ENCODE data around the gene SH2D6.
A peak's percentile ranks its signal among the peaks of the same experiment; 100 is the strongest.
"Not testable (repeated sequence)": the region's sequence is repeated elsewhere in the genome, so short reads cannot be mapped to it uniquely, and the experiment has no call there.

SH2D6 gene

GRCh38 chr2:85418132-85419008 lies at the start of gene SH2D6:
Gene SH2D6, plus strand, starts transcription at chr2:85418714. Its CDS starts 10,752 bp downstream, at chr2:85429466.
- DNase-seq: peak; percentile 67 to 88 (median 80)

DNA sequence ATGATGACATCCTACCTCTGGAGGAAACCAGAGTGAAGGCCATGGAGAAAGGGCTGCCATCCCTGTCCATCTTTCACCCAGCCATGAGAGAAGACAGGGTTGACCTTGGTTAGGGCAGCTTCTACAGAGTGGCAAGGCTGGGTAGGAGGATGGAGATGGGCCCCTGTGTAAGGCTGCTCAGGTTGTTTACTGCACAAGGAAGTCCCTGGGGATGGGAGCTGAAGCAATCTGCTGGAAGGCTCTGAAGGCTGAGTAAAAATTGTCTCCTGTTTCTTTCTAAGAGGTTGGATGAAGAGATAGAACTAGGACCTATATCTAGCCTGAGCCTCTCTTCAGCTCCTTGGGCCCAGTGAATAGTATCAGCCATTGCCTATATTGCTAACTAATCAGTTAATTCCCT lies 49.6 kb upstream of the SH2D6 start:
- no peak for DNase-seq

DNA sequence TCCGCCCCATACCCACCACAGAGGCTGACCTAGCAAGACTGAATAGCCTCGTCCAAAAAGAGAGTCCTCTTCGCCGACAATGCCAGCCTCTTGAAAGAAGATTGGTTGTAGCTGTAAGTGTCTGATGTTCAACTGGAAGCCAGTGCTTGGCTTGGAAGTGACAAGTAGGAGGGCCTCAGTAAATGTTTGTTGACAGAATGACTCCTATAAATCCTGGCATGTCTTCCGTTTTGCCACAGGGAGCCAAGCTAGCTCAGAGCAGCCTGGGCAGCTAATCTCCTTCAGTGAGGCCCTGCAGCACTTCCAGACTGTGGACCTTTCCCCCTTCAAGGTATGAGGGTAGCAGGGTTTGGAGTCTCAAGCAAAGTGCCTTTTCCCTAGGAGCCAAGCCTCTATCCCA lies 49.0 kb upstream of the SH2D6 start:
- no peak for DNase-seq

DNA sequence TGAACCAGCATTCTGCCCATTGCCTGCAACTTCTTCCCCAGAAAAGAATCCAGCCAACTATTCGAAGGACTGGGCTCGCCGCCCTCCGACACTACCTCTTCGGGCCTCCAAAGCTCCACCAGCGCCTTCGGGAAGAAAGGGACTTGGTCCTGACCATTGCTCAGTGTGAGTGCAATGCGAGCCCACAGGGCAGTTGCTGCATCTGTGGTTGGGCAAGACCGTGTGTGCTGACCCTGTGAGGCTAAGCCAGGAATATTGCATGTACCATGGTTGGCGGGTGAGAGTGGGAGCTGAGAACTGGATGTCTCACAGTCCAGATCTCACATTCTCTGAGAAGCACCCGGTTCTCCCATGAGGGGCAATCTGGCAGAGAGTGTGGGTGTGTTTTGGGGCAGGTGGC lies 47.5 kb upstream of the SH2D6 start:
- no peak for DNase-seq

DNA sequence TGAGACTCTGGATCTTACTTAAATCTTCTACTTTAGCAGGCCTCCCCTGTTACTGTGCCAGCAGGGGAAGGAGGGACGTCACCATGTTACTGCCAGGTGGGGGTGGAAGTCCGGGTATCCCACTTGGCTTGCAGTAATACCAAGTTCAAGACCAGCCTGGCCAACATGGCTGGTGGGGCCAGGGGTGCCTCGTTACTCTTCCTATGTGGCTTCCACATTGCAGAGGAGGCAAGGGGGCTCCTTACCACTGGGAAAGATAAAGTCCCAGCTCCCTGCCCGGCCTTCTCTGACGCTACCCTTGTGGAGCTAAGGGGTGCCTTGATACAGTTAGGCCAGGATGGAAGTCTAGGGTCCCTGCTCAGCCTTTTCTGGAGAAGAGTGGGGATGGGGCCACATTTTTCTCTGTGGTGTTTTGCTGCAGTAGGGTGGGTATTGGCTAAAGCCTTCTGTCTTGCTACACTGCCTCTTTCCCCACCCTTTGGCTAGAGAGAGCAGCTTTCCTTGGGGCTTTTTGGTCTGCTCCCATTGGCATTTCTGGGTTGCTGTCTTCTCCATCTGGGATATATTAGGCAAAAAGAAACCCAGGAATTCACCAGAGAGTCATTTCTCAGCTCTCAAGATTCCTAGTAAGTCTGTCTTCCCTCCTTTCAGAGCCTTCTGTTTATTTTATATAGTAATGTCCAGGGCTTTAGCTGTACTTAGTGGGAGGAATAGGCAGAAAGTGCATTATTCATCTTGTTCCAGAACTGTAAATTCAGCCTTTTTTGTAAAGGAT lies 42.0 kb upstream of the SH2D6 start:
- no peak for DNase-seq

GRCh38 chr2:85377083-85377482 lies 41.4 kb upstream of the SH2D6 start:
- DNase-seq: no peak

- no peak for DNase-seq
These were observed 40.3 kb upstream of the SH2D6 start for GRCh38 chr2:85378257-85378656.

DNA sequence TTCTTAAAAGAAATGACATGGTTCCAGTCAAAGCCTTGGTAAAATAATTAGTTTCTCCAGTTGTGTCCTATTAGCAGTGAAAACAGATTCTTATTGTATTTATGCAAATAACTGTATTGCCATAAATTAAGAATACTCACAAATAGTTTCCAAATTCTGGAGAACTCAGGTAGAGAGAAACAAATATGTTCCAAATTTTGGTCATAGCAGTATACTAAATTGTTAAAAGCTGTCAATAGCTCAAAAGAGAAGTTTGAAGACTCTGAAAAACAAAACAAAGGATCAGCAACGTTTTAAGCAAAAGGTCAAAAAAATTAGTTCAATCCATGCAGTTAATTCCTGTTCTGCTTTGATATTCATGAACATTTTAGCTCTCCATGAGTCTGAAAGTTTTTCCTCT lies 38.5 kb upstream of the SH2D6 start:
- DNase-seq: no peak

- not testable (repeated sequence) for DNase-seq
These were observed 35.4 kb upstream of the SH2D6 start for GRCh38 chr2:85383151-85383550.

DNA sequence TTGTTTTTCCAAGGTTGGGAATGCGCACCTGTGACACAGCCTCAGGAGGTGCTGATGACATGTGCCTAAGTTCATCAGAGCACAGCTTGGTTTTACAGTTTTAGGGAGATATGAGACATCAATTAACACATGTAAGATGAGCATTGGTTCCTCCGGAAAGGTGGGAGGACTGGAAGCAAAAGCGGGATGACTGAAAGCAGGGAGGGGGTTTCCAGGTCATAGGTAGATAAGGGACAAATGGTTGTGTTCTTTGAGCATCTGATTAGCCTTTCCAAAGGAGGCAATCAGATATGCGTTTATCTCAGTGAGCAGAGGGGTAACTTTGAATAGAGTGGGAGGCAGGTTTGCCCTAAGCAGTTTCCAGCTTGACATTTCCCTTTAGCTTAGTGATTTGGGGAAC lies 34.7 kb upstream of the SH2D6 start:
- no peak for DNase-seq

DNA sequence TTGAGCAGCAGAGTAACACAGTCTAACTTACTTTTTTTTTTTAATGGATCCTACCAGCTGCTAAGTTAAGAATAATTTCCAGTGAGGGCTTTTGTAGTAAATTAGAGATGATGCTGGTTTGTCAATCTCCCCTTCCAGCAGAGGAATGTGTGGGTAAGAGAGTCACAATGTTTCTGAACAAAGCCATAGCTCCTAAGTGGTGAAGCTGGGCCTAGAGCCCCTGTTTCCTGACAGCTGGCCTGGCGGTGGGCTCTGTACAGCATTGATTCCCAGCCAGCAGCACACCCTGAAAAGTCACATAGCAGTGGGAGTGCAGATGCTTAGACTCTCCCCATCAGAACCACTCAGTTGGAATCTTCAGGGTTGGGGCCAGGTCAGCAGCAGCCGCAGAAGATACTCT lies 32.8 kb upstream of the SH2D6 start:
- DNase-seq: no peak

GRCh38 chr2:85387754-85388153 lies 30.8 kb upstream of the SH2D6 start:
- DNase-seq: no peak

GRCh38 chr2:85388878-85389538 lies 29.5 kb upstream of the SH2D6 start:
- DNase-seq: no peak

DNA sequence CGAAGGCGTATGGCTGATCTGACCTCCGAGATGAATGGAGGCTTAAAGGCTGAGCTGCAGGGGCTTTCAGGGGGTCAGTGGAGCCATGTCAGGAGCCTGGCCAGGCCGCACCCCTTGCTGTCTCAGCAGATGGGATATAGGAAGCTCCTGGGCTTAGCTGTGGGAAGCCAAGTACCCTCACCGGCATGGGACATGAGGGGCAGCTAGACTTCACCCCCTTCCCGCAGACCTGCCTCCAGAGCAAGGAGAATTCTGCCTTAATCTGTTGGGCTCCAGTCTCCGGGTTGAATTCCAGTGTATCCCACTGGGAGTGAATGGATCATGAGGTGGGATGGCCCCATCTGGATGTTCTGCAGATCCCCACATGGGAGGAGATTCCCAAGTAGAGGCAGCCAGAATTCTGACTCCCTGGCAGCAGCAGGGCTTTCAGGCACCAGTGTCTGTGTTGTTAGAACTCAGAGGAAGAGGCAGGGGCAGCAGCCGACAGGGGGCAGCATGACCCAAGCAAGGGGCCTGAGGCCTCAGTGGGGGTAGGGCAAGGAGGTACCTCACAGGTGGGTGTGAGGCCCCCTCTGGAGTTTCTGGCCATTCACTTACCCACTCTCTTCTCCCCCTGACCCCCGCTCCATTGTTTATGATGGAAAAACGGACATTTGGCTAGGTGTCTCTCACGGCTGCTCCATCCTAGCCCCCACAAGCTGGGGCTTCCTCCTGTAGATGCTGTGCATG lies 27.4 kb upstream of the SH2D6 start:
- DNase-seq: peak; percentile 54 to 74 (median 61)

- DNase-seq: no peak
These were observed 24.7 kb upstream of the SH2D6 start for GRCh38 chr2:85393836-85394235.

DNA sequence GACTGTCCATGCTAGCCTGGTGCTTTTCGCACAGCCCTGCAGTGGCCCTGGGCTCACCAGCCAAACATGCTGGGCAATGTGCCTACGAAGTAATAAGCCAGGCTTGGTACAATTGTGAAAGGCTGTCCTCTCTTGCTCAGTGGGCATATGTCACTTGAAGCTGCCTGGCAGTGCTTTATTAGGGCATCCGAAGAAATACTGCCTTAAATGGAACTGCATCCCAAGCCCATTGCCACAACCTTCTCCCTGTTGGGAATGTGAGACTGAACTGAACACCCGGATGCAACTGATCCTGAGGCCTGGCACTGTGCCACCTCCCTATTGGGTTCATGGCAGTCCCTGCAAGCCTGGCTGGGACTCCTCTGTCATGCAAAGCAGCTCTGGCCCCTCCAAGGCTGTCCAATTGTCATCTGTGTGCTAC lies 24.2 kb upstream of the SH2D6 start:
- DNase-seq: no peak

- no peak for DNase-seq
These were observed 23.5 kb upstream of the SH2D6 start for GRCh38 chr2:85394976-85395375.

- no peak for DNase-seq
These were observed 22.5 kb upstream of the SH2D6 start for GRCh38 chr2:85395912-85396475.

- no peak for DNase-seq
These were observed 21.7 kb upstream of the SH2D6 start for GRCh38 chr2:85396531-85397470.

GRCh38 chr2:85397925-85398331 lies 20.6 kb upstream of the SH2D6 start:
- no peak for DNase-seq

Measured in stimulated activated naive CD4-positive, alpha-beta T cell (primary cell).